Stromal cell of bone marrow (primary cell): Measurements from ENCODE around the gene SERP2.

Experiments
- DNase-seq: peaks from one replicate; pipeline ENCODE4 v3.0.0-alpha.2; 2012; ENCODE audit warnings: low read depth

SERP2 gene

GRCh38 chr13:44389060-44389666 is 15.5 kb downstream of the SERP2 start:
- no peak for DNase-seq

- no peak for DNase-seq
Observed at GRCh38 chr13:44389876-44390275, 16.3 kb downstream of the SERP2 start.

GRCh38 chr13:44393391-44393790 is 19.8 kb downstream of the SERP2 start:
- no peak for DNase-seq

- no peak for DNase-seq
Observed at GRCh38 chr13:44394658-44395057, 21.0 kb downstream of the SERP2 start.

- DNase-seq: no peak
Observed at GRCh38 chr13:44395976-44396694, 22.5 kb downstream of the SERP2 start.

- DNase-seq: no peak
Observed at GRCh38 chr13:44396701-44397580, 23.3 kb downstream of the SERP2 start.

GRCh38 chr13:44397766-44398223 is 24.2 kb downstream of the SERP2 start:
- DNase-seq: no peak

GRCh38 chr13:44398606-44399005 is 25.0 kb downstream of the SERP2 start:
- no peak for DNase-seq

GRCh38 chr13:44399074-44399473 is 25.4 kb downstream of the SERP2 start:
- no peak for DNase-seq

GRCh38 chr13:44400736-44401135 is 27.1 kb downstream of the SERP2 start:
- DNase-seq: no peak

GRCh38 chr13:44401577-44401976 is 28.0 kb downstream of the SERP2 start:
- DNase-seq: no peak

- DNase-seq: no peak
Observed at GRCh38 chr13:44402899-44403445, 29.3 kb downstream of the SERP2 start.

GRCh38 chr13:44403461-44404056 is 29.9 kb downstream of the SERP2 start:
- DNase-seq: no peak

- no peak for DNase-seq
Observed at GRCh38 chr13:44404261-44405132, 30.9 kb downstream of the SERP2 start.

- no peak for DNase-seq
Observed at GRCh38 chr13:44406617-44407016, 33.0 kb downstream of the SERP2 start.

GRCh38 chr13:44407379-44407778 is 33.8 kb downstream of the SERP2 start:
- DNase-seq: no peak

- no peak for DNase-seq
Observed at GRCh38 chr13:44407891-44408290, 34.3 kb downstream of the SERP2 start.

- DNase-seq: no peak
Observed at GRCh38 chr13:44409595-44409994, 36.0 kb downstream of the SERP2 start.

- no peak for DNase-seq
Observed at GRCh38 chr13:44410328-44410859, 36.8 kb downstream of the SERP2 start.

GRCh38 chr13:44411841-44412240 is 38.2 kb downstream of the SERP2 start:
- DNase-seq: no peak
